Progenitor cell of endocrine pancreas (in vitro differentiated cells): Measurements from ENCODE around the gene ATG10. TPM values are rescaled to one million over a fixed set of nuclear protein-coding genes. Genes with fewer than 3 reads are reported as not detected.
A peak's percentile ranks its signal among the peaks of the same experiment; 100 is the strongest.

Source experiments
- DNase-seq: peaks from one replicate; pipeline ENCODE4 v3.0.0; 2021; ENCODE audit warnings: low spot score; ENCODE audit not compliant: unreplicated experiment
- H3K27ac Mint-ChIP-seq: 2 replicates; pipeline ENCODE4 v1.8.0; 2021; ENCODE audit warnings: mild to moderate bottlenecking, moderate library complexity, mixed read lengths
- H3K27me3 Mint-ChIP-seq: 2 replicates; pipeline ENCODE4 v1.8.0; 2021; ENCODE audit warnings: mixed read lengths
- H3K36me3 Mint-ChIP-seq: 2 replicates; pipeline ENCODE4 v1.8.0; 2022; ENCODE audit warnings: mixed read lengths; ENCODE audit not compliant: insufficient read depth
- H3K4me1 Mint-ChIP-seq: 2 replicates; pipeline ENCODE4 v1.8.0; 2021; ENCODE audit warnings: low read depth, mixed read lengths
- H3K4me3 Mint-ChIP-seq: 2 replicates; pipeline ENCODE4 v1.8.0; 2021; ENCODE audit warnings: low read depth, mild to moderate bottlenecking, moderate library complexity, mixed read lengths
- H3K9me3 Mint-ChIP-seq: 2 replicates; pipeline ENCODE4 v1.8.0; 2021; ENCODE audit warnings: low read depth, mixed read lengths
- total RNA-seq: library from RNA; stranded (reverse); gene quantifications from 2 replicates; pipeline ENCODE4 v1.2.1, GENCODE V29; 2021
- TF ChIP-seq, protein P1 (sequence below): fragments of 200-600 bp; sonication (generic); IDR thresholded peaks from one replicate; pipeline ENCODE4 v1.5.0; 2021; ENCODE audit warnings: antibody characterized with exemption, mild to moderate bottlenecking; ENCODE audit not compliant: unreplicated experiment

ATG10 gene
- total RNA-seq, 1 donor from 2014 or later, result 10.8 TPM

DNA sequence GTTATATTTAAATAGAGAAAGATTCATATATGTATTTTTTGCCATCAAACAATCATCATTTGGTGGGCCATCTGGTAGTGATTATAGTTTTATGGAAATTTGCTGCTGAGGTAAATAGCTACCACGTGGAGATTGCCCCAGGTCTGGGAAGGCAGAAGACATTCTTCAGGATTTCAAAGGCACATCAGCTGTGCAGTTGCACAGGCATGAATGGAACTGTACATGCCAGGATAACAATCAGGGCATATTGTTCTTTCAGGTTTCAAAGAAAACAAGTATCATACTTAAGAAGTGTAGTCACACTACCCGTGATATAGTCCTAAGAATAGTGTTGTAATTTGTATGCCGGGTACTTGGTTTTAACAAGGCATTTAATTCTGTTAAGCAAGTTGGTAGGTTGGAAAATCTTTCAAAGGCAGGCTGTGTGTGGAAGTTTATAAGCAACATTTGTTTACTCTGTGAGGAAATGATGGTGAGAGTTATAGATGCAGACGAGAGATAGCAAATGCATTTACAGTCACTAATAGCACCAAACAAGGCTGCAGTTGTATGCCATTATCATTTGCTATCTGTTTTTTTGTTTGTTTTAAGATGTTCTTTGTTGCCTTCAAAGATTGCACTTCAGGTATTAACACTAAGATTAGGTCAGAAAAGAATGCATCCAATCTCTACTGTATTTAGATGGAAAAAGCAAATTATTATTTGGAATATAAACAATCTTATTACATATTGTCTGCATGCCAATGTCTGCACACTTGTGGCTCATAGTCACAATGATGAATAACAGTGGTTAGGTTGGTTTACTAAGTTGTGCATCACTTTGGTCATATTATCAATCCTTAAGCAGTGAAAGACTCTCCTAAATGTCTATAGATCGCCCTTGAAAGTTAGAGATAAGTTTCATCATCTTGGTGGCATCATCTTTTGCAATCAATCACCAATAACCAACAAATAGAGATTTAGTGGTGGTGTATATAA is 251.1 kb downstream of the ATG10 start:
- Mint-ChIP-seq H3K9me3 (no peaks in the 10 kb centered on the region), H3K4me3 (no peak overlapping the region)

DNA sequence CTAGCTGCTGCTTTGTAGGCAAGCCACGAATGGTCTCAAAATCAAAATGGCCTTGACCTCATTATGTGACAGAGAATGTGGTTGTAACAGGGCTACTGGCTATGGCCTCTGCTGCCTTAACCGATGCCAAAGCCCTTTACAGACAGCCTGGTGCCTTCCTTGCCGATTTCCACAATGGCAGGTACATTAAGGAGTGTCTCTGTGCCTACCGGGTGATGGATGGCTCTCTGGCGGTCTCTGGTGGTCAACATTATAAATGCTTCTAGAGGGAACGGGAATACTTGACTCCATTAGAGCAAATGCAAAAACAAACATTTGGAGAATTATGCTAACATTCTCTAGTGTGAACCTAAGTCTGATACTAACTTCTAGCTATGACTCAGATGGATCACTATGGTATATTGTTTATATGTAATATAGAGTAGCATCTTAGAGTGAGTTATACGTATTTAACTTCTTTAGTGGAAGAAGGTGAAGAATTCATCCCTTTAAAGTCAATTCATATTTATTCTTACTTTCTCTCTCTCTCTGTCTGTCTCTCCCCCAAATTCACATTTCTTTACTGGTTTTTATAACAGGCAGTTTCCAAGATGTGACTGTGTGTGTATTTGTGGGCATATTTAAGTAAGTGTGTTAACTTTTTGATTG is 253.8 kb downstream of the ATG10 start:
- Mint-ChIP-seq H3K27ac (no peak overlapping the region), H3K4me3 (no peak overlapping the region), H3K4me1 (peaks cover 1% of the 10 kb centered on the region), H3K36me3 (no peaks in the 10 kb centered on the region), H3K9me3 (no peaks in the 10 kb centered on the region), H3K27me3 (no peaks in the 10 kb centered on the region)
- DNase-seq, result peak; percentile 48
- TF ChIP-seq, protein P1, sequence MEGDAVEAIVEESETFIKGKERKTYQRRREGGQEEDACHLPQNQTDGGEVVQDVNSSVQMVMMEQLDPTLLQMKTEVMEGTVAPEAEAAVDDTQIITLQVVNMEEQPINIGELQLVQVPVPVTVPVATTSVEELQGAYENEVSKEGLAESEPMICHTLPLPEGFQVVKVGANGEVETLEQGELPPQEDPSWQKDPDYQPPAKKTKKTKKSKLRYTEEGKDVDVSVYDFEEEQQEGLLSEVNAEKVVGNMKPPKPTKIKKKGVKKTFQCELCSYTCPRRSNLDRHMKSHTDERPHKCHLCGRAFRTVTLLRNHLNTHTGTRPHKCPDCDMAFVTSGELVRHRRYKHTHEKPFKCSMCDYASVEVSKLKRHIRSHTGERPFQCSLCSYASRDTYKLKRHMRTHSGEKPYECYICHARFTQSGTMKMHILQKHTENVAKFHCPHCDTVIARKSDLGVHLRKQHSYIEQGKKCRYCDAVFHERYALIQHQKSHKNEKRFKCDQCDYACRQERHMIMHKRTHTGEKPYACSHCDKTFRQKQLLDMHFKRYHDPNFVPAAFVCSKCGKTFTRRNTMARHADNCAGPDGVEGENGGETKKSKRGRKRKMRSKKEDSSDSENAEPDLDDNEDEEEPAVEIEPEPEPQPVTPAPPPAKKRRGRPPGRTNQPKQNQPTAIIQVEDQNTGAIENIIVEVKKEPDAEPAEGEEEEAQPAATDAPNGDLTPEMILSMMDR, result peak; percentile 90

More for the DNA sequence above, 251.1 kb downstream of the ATG10 start:
- no peak for DNase-seq
- Mint-ChIP-seq H3K27me3 (no peaks in the 10 kb centered on the region), H3K4me1 (peaks cover 1% of the 10 kb centered on the region), H3K27ac (no peak overlapping the region), H3K36me3 (no peaks in the 10 kb centered on the region)
- TF ChIP-seq, protein P1, result no peak

DNA sequence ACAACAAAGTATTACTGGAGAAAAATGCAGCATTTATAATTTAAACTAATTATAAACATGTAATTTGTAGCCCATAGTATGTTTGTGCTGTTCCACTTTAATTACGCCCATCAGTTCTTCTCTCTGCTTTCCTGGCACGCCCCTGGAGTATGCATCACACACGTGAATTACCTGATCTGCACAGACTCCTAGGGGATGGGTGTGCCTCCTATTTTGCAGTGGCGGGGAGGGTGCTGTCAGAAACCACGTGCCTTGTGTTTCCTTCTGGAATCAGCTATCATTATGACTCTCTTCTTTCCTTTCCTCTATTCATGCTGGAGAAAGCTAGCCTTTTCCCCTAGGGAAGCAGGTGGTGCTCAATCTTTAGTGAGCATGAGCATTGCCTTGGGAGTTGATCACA is 263.1 kb downstream of the ATG10 start:
- TF ChIP-seq, protein P1, result no peak
- no peak overlapping the region for H3K4me3 Mint-ChIP-seq
- H3K36me3 Mint-ChIP-seq, result no peaks in the 10 kb centered on the region
- H3K27ac Mint-ChIP-seq, result no peak overlapping the region
- no peaks in the 10 kb centered on the region for H3K4me1 Mint-ChIP-seq
- no peak for DNase-seq
- H3K27me3 Mint-ChIP-seq, result no peaks in the 10 kb centered on the region
- no peaks in the 10 kb centered on the region for H3K9me3 Mint-ChIP-seq

DNA sequence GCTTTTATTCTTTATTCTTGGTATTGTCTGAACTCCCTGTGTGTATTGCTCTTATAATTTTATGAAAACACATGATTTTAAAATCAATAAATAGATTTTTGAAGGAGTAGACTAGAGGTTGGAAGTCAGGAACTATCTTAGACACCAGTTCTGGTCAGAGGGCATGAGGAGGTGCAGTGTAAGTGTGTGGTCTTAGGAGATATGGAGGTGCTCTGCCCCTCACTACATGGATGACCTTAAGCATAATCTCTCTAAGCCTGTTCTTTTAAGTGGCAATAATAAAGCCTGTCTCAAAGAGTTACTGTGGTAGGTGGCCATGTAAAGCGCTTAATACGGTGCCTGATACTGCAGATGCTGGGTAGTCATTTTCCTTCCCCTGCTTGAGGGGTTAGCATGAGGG is 272.3 kb downstream of the ATG10 start:
- Mint-ChIP-seq H3K4me3 (no peak overlapping the region), H3K27ac (no peak overlapping the region), H3K4me1 (no peaks in the 10 kb centered on the region), H3K27me3 (no peaks in the 10 kb centered on the region), H3K9me3 (peaks cover 7% of the 10 kb centered on the region), H3K36me3 (peaks cover 4% of the 10 kb centered on the region)
- no peak for DNase-seq
- TF ChIP-seq, protein P1, result no peak

DNA sequence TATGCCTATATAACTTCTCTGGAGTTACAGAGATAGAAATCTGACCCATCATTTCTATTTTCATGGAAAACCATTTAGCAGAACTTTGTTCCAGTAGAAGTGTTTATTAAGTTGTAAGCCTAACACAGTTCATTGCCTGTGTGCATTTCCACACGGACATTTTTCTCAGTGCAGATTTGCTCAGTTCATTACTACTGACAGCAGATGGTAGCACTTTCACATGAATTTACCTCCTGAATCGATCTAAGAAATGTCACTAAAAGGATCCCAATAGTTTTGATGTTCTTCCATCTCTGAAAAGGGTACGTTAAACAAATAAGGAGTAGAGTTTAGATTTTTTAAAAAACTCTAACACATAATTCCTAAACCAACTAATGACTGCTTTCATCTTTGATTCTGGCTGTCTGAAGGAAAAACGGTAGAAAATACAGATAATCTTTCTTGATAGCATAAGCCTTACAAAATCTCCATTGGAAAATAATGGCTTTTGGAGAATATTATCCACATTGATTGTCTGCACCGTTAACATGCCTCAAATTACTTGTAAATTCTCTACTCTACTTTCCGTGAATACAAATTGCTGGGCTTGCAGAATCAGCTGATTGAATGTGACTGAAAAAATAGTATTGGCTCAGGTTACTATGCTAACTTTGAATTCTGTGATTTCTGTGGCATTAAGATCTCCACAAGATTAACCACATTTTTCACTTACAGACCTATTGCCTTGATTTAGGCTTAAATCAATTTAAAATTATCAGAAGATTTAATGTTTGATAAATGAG is 273.2 kb downstream of the ATG10 start:
- H3K27me3 Mint-ChIP-seq, result no peaks in the 10 kb centered on the region
- H3K4me3 Mint-ChIP-seq, result no peak overlapping the region
- peaks cover 4% of the 10 kb centered on the region for H3K36me3 Mint-ChIP-seq
- H3K27ac Mint-ChIP-seq, result no peak overlapping the region
- TF ChIP-seq, protein P1, result no peak
- DNase-seq, result no peak
- peaks cover 7% of the 10 kb centered on the region for H3K9me3 Mint-ChIP-seq
- no peaks in the 10 kb centered on the region for H3K4me1 Mint-ChIP-seq
